GM20431 (cell line): Measurements from ENCODE around the gene ARGLU1.
"Not testable (repeated sequence)": the region's sequence is repeated elsewhere in the genome, so short reads cannot be mapped to it uniquely, and the experiment has no call there.

ENCODE experiments used
- in situ Hi-C: fragments of 300-500 bp; cut with MseI, MboI; formaldehyde crosslinking; loops from one replicate; pipeline ENCODE4 v1.15.0; 2020; ENCODE audit warnings: low sequenced_read_pairs; ENCODE audit not compliant: unreplicated experiment

ARGLU1 gene, protein sequence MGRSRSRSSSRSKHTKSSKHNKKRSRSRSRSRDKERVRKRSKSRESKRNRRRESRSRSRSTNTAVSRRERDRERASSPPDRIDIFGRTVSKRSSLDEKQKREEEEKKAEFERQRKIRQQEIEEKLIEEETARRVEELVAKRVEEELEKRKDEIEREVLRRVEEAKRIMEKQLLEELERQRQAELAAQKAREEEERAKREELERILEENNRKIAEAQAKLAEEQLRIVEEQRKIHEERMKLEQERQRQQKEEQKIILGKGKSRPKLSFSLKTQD

DNA sequence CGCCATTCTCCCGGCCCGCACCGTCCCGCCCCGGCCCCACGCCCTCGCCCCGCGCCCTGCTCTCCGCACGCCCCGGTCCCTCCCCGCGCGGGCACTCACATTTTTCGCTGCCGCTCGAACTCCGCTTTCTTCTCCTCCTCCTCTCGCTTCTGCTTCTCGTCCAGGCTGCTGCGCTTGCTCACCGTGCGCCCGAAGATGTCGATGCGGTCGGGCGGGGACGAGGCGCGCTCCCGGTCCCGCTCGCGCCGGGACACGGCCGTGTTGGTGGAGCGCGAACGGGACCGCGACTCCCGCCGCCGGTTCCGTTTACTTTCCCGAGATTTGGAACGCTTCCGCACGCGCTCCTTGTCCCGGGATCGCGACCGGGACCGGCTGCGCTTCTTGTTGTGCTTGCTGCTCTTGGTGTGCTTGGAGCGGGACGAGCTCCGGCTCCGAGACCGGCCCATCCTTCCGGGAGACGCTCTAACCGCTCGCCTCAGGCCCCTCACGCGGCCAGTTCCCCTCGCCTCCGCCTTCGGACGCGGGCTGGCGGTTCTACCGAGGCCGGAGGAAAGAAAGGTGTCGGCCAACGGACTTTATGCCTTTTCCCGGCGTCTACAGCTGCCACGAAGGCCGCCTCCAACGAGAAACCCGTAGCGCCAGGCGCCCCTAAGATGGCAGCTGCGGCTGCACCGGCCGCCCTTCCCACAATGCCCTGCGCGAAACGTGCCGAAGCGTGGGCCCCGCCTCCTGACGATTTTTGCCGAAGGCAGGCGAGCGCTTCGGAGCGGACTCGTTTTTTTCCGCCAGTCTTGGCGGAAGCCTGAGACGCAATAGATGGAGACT lies at the start of gene ARGLU1:
Gene ARGLU1 (minus strand): TSS at position 664 of the 825 bp plus-strand sequence. CDS start 218 bp downstream, at position 446.
- in situ Hi-C loops: no loop called here

DNA sequence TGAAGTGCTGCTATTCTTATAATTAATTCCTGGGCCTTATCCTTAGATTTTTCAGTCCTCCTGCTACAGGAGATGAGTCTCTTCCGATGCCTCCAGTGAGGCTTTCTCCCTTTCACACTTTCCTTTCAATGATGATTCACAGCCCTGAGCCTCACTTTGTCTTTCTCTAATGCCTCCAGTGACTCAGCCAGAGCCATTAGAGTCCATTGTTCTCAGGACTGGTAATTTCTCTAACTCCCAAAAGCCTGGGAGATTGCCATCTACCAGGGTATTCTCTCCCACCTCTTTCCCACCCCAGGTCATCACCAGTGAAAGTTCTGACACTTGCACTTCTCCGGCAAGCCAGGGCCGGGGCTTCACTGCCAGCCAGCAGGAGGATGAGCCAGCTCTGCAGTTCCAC lies 49.6 kb upstream of the ARGLU1 start:
- in situ Hi-C loops: no loop called here

DNA sequence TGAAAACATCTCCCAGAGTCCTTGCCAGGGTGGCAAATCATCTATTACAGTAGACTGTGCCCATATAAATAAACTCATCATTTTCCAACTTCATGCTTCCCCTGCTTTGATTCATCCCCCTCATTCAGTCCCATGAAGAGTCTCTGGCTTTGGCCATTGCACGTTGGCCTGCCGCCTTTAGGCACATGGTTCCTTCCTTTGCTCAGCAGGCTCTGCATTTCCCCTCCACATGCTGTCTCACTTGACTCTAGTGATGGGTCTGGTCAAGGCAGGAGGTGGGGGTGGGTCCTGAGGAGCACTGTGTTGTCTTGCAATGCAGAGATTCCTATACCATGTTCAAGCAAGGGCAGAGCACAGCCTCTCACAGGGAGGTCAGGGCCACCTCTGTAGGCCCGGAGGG lies 48.8 kb upstream of the ARGLU1 start:
- in situ Hi-C loops: no loop called here

DNA sequence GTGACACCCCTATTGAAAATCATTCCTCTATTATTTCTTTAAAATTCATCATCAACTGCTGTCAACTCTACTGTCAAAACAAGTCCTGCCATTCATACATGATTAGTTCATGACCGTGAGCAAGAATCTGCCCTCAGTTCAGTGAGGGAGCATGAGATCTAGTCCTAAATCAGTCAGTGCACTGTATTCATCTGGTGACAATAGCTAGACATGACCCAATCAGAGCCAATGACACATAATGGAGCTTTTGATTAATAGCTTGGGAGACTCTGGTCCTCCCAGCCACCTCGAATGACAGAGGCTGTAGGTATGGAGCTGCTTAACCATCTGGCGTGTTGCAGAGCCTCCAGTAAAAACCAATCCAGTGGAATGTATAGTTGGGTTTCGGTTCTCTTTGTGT lies 46.9 kb upstream of the ARGLU1 start:
- in situ Hi-C loops: no loop called here

DNA sequence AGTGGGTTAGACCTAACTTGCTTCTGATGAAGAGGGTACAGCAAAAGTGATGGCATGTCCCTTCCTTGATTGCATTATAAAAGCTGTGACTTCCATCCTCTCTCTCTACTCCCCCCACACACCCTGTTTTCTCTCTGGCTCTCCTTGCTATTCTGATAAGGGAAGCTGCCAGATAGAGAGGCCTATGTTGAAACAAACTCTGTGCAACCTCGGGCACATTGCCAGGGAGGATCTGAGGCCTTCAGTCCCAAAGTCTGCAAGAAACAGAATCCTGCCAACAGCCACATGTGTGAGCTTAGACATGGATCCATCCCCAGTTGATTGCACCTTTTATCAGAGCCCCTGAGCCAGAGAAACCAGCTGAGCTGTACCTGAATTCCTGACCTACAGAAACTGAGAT lies 44.8 kb upstream of the ARGLU1 start:
- in situ Hi-C loops: no loop called here

DNA sequence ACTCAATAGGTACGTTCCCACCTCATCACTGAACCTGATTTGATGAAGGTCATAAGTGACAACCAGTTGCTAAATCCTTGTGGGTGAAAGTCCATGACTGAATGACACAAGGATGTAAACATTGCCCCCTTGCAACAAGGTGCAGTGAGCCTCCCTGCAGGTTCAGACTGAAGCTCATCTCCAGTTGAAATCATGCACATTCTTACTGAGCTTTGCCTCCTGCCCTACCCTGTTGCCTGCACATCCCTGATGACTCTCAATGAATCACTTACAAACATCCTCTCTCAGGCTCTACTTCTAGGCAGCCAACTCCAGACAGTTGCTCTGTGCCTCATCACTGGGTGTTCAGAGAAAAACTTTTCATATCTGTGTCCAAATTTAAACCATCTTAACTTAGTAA lies 42.5 kb upstream of the ARGLU1 start:
- in situ Hi-C loops: no loop called here

DNA sequence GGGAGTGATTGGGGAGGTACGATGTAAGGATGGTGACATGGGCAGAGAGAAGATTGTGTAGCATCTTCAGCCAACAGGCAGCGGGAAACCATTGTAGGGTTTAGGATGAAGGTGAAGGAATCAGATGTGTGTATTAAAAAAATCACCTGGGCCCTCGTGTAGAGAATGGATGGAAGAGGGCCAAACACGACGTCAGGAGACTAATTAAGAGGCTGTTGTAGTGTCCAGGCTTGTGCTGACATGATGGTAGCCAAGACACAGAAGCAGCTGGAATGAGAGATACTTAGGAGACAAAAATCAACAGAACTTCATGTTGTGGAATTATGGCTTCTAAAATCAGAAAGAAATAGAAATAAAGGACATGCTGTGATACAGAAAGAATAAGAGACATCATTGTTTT lies 41.2 kb upstream of the ARGLU1 start:
- in situ Hi-C loops: no loop called here

DNA sequence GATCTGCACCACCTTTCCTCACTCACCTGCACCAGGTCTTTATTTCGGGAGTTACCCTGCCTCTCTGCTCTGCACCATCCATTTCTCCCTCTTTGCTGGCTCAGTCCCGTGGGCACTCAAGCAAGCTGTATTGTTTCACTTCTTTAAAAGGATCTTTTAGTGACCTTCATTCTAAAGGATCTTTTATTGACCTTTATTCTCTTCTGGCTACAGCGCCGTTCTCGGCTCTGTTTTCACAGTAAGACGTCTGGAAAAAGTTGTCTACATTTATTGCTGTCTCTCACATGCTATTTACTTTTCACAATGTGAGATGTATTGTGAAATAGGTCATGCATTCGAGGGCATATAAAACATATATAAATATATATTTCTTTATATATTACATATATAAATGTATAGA lies 35.6 kb upstream of the ARGLU1 start:
- in situ Hi-C loops: no loop called here

DNA sequence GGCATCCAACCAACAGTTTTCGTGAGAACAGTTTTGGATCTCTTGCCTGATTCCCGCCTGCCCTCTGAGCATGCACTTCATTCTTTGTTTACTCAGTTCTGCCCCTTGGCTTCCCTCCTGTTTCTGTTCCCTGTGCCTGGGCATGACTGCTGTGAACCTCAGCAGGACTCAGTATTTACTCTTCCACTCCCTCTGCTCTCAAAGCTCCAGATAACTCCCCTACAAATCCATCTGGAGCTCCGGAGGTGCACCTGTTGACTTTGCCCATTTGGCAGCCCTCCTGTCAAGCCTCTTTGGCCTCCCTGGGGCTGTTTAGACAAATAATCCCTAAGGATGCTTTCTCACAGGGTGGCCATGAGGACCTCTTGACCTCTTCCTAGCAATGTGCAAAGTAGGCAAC lies 34.2 kb upstream of the ARGLU1 start:
- in situ Hi-C loops: no loop called here

DNA sequence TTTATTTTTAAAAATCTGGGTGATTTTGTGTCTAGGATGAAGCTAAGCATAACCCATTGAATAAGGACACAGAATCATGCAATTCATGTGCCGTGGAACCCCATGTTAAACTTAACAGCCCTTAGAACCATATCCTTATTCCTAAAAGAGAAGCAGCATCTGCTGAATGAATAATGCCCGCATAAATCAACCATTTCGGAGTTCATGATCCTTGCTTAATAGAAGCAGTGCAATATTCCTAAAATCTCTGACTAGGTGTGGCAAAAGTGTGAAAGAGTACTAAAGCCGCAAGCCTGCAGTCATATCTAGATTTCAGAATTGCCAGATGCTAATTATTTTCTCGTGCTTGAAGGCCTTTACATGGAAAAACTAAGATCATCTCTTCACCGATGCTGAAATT lies 33.6 kb upstream of the ARGLU1 start:
- in situ Hi-C loops: no loop called here

DNA sequence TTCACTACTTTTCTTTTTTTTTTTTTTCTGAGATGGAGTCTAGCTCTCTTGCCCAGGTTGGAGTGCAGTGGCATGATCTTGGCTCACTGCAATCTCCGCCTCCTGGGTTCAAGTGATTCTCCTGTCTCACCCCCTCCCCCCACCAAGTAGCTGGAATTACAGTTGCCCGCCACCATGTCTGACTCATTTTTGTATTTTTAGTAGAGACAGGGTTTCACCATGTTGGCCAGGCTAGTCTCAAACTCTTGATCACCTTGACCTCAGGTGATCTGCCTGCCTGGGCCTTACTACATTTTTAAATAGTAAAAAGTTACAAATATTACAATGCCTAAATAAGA lies 32.8 kb upstream of the ARGLU1 start:
- in situ Hi-C loops: not testable (repeated sequence)

DNA sequence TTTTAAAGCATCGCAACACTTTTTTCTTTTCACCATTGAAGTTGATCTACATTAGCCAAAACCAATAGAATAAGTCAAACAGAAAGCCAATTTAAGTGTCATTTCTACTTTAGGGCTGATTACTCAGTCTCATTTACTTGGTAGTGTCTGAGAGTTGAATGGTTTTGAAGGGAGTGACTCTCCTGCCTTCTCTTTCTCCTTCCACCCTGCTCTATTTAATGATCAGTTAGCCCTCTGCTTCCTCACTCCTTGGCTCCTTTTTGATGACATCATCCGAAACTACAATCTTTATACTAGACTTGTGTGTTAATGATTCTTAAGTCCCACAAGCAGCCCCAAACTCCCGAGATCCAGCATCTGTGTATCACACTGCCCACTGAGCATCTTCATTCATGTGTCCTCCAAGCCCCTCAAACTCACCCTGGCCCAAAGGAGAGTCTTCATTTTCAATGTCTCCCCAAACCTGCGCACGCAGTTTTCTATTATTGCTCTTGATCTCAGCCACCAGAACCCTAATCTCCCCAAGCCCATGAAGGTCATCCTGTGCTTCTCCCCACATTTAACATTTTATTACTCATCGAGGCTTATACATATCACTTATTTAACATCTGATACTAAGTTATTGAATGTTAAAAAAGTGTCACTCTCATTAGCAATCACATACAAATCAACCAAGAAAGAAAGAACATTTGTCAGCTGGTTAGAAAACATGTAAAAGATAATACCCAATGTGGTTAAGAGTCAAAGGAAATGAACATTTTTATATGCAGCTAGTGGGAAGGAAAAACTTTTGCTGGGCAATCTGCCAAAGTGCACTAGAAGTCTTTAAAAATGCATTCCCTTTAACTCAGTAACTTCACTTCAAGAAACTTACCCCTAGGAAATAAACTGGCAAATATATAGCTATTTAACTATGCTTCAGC lies 32.2 kb upstream of the ARGLU1 start:
- in situ Hi-C loops: no loop called here

DNA sequence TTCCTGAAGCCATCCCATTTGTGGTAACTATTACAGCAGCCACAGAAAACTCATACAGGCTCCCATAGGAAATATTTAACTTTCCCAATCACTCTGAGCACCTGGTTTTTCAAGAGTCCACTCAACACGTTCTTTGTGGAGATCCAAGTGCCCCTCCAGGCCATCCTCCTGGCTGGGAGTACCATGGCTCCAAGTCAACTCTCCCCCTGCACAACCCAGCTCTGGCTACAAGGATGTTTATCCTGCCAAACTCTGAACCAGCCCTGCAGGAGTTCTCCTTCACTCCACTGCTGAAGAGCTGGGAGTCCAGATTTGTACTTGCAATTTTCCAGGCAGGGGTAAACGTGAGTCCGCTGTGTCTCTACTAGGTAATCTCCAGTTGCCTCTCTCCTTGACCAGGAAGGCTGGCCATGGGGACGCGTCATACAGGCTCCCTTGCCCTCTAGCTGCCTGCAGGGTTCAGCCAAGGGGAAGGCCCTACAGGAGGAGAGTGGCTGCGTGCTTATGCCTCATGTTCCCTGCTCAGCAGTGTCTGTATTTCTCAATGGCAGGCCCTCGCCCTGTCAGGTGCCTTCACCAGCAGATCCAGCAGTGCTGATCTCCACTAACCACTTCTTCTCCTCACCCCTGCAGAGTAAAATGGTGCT lies 29.9 kb upstream of the ARGLU1 start:
- in situ Hi-C loops: no loop called here

DNA sequence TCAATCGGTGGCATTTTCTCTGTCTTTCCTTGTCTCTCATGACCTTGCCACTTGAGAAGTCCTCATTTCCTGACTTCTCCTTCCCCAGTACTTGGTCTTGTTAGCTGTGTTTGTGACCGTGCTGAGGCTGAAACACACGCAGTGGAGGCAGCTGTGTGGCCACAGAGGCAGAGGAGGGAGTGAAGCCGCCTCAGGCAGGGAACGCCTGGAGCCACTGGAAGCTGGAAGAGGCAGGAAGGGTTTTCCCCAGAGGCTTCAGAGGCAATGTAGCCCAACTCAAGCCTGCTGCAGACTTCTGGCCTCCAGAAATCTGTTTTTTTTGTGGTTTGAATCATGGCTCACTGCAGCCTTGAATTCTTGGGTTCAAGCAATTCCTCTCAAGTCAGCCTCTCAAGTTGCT lies 29.2 kb upstream of the ARGLU1 start:
- in situ Hi-C loops: no loop called here

DNA sequence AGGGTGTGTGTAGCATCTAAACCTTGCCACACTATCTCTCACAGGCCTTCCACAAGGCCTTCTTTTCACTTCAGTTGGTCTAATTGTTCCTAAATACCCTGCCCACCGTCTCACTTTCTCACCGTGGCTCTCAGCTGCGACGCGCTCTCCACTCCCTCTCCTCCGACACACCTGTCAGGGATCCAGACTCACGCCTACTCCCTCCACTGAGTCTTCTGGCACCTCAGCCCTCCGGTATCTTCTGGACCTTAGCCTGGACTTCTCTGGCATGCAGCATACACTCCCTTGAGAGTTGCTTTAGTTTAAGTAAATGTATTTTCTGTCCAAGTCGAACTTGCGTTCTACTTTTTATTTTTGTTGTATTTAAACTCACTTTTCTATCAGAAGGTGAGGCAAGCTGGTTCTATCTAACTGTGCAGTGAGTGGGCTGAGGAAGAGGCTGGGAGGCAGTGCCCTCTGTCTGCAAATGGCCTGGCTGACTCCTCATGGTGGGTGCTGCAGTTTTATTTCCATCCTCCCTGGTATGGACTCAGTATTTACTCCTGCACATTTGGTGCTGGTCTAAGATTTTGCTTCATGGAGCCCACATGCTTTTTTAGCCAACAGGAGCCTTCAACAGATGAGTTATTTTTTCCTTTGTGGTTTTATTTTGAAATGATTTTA lies 28.5 kb upstream of the ARGLU1 start:
- in situ Hi-C loops: no loop called here

DNA sequence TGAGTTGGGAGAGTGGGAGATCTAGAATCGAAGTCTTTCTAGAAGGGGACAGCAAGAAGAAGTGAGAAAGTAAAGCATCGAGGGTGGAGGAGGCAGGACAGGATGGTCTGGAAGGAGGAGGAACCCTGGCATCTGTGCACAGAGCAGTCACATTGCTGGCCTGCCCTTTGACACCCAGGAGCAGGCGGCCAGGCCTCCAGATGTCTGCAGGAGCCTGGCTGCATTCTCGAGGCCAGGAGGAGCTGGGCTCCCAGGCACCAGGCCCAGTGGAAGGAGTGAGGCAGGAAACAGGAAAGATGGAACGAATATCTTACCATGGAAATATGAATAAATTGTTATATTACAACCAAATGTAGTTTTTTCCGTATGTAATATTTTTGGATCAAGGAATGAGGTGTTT lies 27.7 kb upstream of the ARGLU1 start:
- in situ Hi-C loops: no loop called here

DNA sequence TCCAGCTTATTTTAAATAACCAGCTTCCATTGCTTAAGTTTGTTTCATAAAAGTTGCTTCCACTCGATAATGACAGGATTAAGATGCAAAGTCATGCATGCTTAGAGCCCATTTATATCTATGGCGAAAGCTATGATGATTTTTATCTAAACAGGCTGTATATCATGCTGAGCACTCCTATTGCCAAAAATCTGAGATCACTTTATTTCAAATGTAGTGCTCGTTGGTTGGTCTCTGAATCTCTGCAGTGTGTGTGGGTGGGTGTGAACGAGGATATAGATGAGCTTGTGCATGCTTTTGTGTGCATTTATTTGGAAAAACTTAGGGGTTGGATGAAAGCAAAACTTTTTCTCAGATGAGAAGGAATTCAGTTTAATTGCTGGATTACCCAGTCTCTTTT lies 27.0 kb upstream of the ARGLU1 start:
- in situ Hi-C loops: no loop called here

DNA sequence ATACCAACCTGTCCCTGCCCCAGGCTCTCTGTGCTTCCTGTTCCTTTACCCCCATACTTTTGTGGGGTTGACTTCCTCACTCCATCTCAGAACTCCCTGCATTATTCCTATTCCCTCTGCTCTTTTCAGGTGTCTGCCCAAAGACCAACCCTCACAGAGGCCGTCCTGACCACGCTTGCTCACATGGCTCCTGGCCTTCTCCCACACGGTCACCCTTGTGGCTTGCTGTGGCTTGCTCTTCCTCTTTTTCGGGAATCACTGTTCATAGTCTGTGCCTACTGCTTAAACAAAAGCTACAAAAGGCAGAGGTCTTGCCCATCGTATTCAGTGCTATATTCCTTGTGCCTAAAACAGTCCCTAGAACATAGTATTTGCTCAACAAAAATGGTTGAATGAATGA lies 25.2 kb upstream of the ARGLU1 start:
- in situ Hi-C loops: no loop called here

DNA sequence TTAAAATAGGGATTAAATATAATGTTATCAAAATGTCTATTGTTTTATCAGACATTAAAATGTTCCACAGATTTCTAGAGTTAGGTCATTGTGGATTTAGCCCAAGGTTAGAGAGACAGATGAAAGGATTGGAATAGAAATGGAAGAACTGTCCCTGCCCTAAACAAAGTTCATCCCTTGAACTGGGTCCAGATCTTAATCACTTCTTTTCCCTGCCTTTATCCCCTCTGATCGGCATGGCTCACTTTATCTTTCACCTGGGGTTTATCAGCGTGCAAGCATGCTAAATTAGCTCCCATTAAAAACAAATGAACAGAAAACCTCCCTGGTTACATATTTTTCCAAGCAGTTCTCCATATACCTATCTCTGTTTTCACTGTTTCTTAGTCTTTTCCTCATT lies 23.4 kb upstream of the ARGLU1 start:
- in situ Hi-C loops: no loop called here

DNA sequence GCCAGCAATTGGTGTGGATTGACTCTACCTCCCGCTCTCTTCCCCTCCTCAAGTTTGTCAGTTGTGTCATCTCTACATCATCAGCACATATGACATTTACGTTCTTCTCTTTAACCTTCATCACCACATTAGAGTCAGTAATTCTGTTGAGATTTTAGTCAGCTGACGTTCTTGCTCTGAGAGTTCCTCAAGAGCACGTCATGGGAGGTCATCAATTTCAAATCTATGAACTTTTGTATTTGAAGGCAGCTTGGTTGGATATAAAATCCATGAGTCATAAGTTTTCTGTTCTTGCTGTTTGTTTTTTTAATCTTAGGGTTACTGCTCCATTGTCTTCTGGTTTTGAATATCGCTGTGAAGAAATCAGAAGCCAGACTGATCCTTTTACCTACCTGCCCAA lies 21.8 kb upstream of the ARGLU1 start:
- in situ Hi-C loops: no loop called here
